ENCODE data around the gene TRIM2.
A peak's percentile ranks its signal among the peaks of the same experiment; 100 is the strongest.

The TRIM2 gene

DNA sequence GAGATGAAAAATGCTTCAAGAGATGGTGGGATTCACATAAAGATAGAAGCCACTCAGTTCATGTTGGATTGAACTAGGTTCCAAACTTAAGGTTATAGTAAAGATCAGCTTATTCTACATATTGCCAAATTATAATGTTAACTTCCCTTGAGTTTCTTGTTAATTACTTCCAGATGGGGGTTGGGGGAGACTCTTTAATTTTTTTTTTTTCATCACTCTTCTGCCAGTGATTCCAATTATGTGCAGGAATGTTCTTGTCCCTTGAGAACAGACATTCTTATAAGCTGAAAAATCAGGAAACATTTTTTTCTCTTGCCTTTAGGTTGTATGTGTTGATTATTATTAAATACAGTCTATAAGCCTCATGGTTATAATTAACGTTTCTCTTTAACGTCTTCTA lies 170.2 kb downstream of the TRIM2 start:
- DNase-seq (ENCODE audit: low read depth), result no peak

DNA sequence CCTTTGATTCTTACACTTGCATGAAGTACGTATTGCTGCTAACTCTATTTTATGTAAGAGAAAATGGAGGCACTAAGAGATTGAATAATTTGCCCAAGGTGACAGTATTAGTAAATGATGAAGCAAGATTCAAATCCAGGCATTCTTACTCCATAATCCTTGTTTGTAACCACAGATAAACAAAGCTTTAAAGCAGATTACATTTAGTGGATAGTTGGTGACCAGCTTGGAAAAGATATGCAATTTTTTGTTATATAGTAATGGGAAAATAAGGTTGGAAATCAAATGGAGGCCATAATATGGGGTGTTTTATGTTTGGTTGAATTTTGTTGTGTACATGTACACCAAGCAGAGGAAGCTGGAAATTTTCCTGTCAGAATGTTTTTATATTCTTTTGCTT lies 171.1 kb downstream of the TRIM2 start:
- DNase-seq (ENCODE audit: low read depth), result no peak

GRCh38 chr4:153383131-153383530 lies 178.9 kb downstream of the TRIM2 start:
- DNase-seq (ENCODE audit: low read depth), result peak; percentile 61

- no peak for DNase-seq (ENCODE audit: low read depth)
Measured at GRCh38 chr4:153384160-153384559, 179.9 kb downstream of the TRIM2 start.

DNA sequence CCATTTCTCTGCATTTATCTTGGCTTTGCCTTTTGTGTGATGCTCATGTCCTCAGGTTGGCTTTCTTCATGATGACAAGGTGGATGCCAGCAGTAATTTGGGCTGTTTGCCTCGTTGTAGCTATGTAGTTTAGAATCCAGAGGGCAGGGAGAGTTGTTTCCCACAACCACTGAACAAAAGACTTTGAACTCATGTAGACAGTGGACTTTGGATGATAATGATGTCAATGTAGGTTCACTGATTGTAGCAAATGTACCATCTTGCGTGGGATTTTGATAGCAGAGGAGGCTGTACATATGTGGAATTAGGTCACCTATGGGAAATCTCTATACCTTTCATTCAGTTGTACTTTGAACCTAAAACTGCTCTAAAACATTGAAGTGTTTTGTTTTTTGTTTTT lies 181.5 kb downstream of the TRIM2 start:
- no peak for DNase-seq (ENCODE audit: low read depth)

GRCh38 chr4:153387981-153388380 lies 183.7 kb downstream of the TRIM2 start:
- DNase-seq (ENCODE audit: low read depth), result no peak
